HepG2 (cell line): Measurements from ENCODE around the gene MYL9.

ENCODE experiments used
- BCLAF1 ChIP-seq: fragments of 450-650 bp; IDR thresholded peaks from 2 replicates; pipeline ENCODE4 v1.6.1; 2017; ENCODE audit warnings: mild to moderate bottlenecking
- CEBPZ ChIP-seq: IDR thresholded peaks from 2 replicates; pipeline ENCODE4 v1.6.1; 2012; ENCODE audit warnings: low read length, improper control_type of control experiment
- CSRNP2 ChIP-seq: sonication (generic); formaldehyde crosslinking; conservative IDR thresholded peaks from 2 replicates; pipeline ENCODE4 v1.8.0; 2022; ENCODE audit warnings: low read depth, missing genetic modification reagents
- CTCF ChIP-seq: sonication (generic); formaldehyde crosslinking; IDR thresholded peaks from 2 replicates; pipeline ENCODE4 v1.5.0; 2020; ENCODE audit warnings: mild to moderate bottlenecking, missing genetic modification reagents, moderate library complexity
- KAT2B ChIP-seq: fragments of 150-350 bp; IDR thresholded peaks from 2 replicates; pipeline ENCODE4 v1.6.1; 2014; ENCODE audit warnings: low read depth, low read length, borderline replicate concordance
- MAFF ChIP-seq: IDR thresholded peaks from 2 replicates; pipeline ENCODE4 v1.6.1; 2011; ENCODE audit warnings: low read depth, low read length, improper control_type of control experiment
- NCOA2 ChIP-seq: sonication (generic); formaldehyde crosslinking; IDR thresholded peaks from 2 replicates; pipeline ENCODE4 v1.8.0; 2022; ENCODE audit warnings: inconsistent platforms
- NFIC ChIP-seq: IDR thresholded peaks from 2 replicates; pipeline ENCODE4 v1.6.1; 2012; ENCODE audit warnings: mild to moderate bottlenecking, low read length, inconsistent platforms
- USF2 ChIP-seq, 2 experiments: sonication (generic) in 1 of 2; formaldehyde crosslinking in 1 of 2; IDR thresholded peaks; 2 replicates each; pipeline versions ENCODE4 v1.5.1 to v1.6.1; 2011 to 2020; ENCODE audit warnings: borderline replicate concordance in 1 of 2, low read depth in 1 of 2, low read length in 1 of 2, mild to moderate bottlenecking in 1 of 2, missing genetic modification reagents in 1 of 2, moderate library complexity in 1 of 2
- ZNF143 ChIP-seq: sonication (generic); formaldehyde crosslinking; IDR thresholded peaks from 2 replicates; pipeline ENCODE4 v1.4.0; 2020; ENCODE audit warnings: missing genetic modification reagents
- ZNF710 ChIP-seq: sonication (generic); formaldehyde crosslinking; IDR thresholded peaks from 2 replicates; pipeline ENCODE4 v1.5.0; 2020; ENCODE audit warnings: mild to moderate bottlenecking, missing genetic modification reagents, borderline replicate concordance

- TF ChIP-seq CSRNP2 = no peak
- no peak for TF ChIP-seq CTCF (CRISPR knock-in tag)
- TF ChIP-seq USF2 (IDR thresholded peaks at IDR 0.05; ENCODE audit: low read depth, low read length) = no peak
- TF ChIP-seq USF2 (CRISPR knock-in tag; IDR thresholded peaks at IDR 0.05; ENCODE audit: borderline replicate concordance) = no peak
- no peak for TF ChIP-seq CEBPZ
- no peak for TF ChIP-seq ZNF143
- TF ChIP-seq NFIC = no peak
- no peak for TF ChIP-seq ZNF710 (CRISPR knock-in tag)
- no peak for TF ChIP-seq NCOA2 (CRISPR knock-in tag)
- TF ChIP-seq KAT2B = no peak
- TF ChIP-seq BCLAF1 = no peak
- no peak for TF ChIP-seq MAFF
Observed at GRCh38 chr20:36576081-36576445, 34.7 kb downstream of the MYL9 start.
